Measurements from ENCODE around the gene CACNA1A. TPM values are rescaled to one million over a fixed set of nuclear protein-coding genes. Genes with fewer than 3 reads are reported as not detected.

Gene CACNA1A
- total and polyA plus RNA-seq, 2 donors, result 0.24 to 1.0 TPM

- H3K4me1 ChIP-seq (ENCODE audit: control insufficient read depth in 2 of 2, insufficient read depth in 2 of 2, low read length in 2 of 2), result no peaks in the 10 kb centered on the region
- WGBS, result 89% methylated on average over 3 of the region's 3 CpGs
- H3K9me3 ChIP-seq (ENCODE audit: control insufficient read depth in 2 of 2, insufficient read depth in 1 of 2, low read length in 1 of 2), result peaks cover 3 to 11% of the 10 kb centered on the region in 2 donors
- DNase-seq (ENCODE audit: low read depth in 6 of 9, low spot score in 9 of 9), result no peak
- no peaks in the 10 kb centered on the region for H3K27me3 ChIP-seq (ENCODE audit: control insufficient read depth in 2 of 2, insufficient read depth in 1 of 2, low read length in 1 of 2)
- H3K27ac ChIP-seq (ENCODE audit: low read depth in 1 of 2, low read length in 1 of 2), result no peak overlapping the region
- no peaks in the 10 kb centered on the region for H3K36me3 ChIP-seq (ENCODE audit: control insufficient read depth in 2 of 2, insufficient read depth in 2 of 2, low read length in 1 of 2)
- H3K4me3 ChIP-seq (ENCODE audit: low read length in 2 of 2), result no peak overlapping the region
Measured at GRCh38 chr19:13353625-13354024, 152.7 kb downstream of the CACNA1A start.

DNA sequence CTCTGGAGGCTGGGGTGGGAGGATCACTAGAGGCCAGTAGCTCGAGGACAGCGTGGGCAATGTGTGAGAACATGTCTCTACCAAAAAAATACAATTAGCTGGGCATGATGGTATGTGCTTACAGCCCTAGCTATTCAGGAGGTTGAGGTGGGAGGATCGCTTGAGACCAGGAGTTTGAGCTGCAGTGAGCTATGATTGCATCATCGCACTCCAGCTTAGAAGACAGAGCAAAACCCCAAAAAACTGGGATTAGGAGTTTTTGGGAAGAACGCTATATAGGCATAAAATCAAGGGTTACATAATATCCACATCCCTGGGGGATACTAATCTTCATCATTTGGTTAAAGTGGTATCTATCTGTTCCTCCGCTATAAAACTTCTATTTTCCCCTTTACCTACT, 155.5 kb downstream of the CACNA1A start:
- no peaks in the 10 kb centered on the region for H3K27me3 ChIP-seq (ENCODE audit: control insufficient read depth in 2 of 2, insufficient read depth in 1 of 2, low read length in 1 of 2)
- no peaks in the 10 kb centered on the region for H3K4me1 ChIP-seq (ENCODE audit: control insufficient read depth in 2 of 2, insufficient read depth in 2 of 2, low read length in 2 of 2)
- H3K4me3 ChIP-seq (ENCODE audit: low read length in 2 of 2), result no peak overlapping the region
- WGBS, result 95% methylated on average over 6 of the region's 6 CpGs
- peaks cover 3 to 11% of the 10 kb centered on the region in 2 donors for H3K9me3 ChIP-seq (ENCODE audit: control insufficient read depth in 2 of 2, insufficient read depth in 1 of 2, low read length in 1 of 2)
- H3K36me3 ChIP-seq (ENCODE audit: control insufficient read depth in 2 of 2, insufficient read depth in 2 of 2, low read length in 1 of 2), result no peaks in the 10 kb centered on the region
- H3K27ac ChIP-seq (ENCODE audit: low read depth in 1 of 2, low read length in 1 of 2), result no peak overlapping the region
- DNase-seq (ENCODE audit: low read depth in 6 of 9, low spot score in 9 of 9), result no peak

- no peak overlapping the region for H3K27ac ChIP-seq (ENCODE audit: low read depth in 1 of 2, low read length in 1 of 2)
- H3K4me1 ChIP-seq (ENCODE audit: control insufficient read depth in 2 of 2, insufficient read depth in 2 of 2, low read length in 2 of 2), result no peaks in the 10 kb centered on the region
- no peaks in the 10 kb centered on the region for H3K27me3 ChIP-seq (ENCODE audit: control insufficient read depth in 2 of 2, insufficient read depth in 1 of 2, low read length in 1 of 2)
- DNase-seq (ENCODE audit: low read depth in 6 of 9, low spot score in 9 of 9), result no peak
- H3K4me3 ChIP-seq (ENCODE audit: low read length in 2 of 2), result no peak overlapping the region
- H3K9me3 ChIP-seq (ENCODE audit: control insufficient read depth in 2 of 2, insufficient read depth in 1 of 2, low read length in 1 of 2), result peaks cover 3 to 11% of the 10 kb centered on the region in 2 donors
- 95% methylated on average over 4 of the region's 4 CpGs for WGBS
- H3K36me3 ChIP-seq (ENCODE audit: control insufficient read depth in 2 of 2, insufficient read depth in 2 of 2, low read length in 1 of 2), result no peaks in the 10 kb centered on the region
Measured at GRCh38 chr19:13350072-13350471, 156.2 kb downstream of the CACNA1A start.

GRCh38 chr19:13347367-13347766, 158.9 kb downstream of the CACNA1A start:
- no peak for DNase-seq (ENCODE audit: low read depth in 6 of 9, low spot score in 9 of 9)
- no peak overlapping the region for H3K27ac ChIP-seq (ENCODE audit: low read depth in 1 of 2, low read length in 1 of 2)
- H3K27me3 ChIP-seq (ENCODE audit: control insufficient read depth in 2 of 2, insufficient read depth in 1 of 2, low read length in 1 of 2), result no peaks in the 10 kb centered on the region
- 96% methylated on average over 12 of the region's 12 CpGs for WGBS
- no peak overlapping the region for H3K4me3 ChIP-seq (ENCODE audit: low read length in 2 of 2)
- H3K36me3 ChIP-seq (ENCODE audit: control insufficient read depth in 2 of 2, insufficient read depth in 2 of 2, low read length in 1 of 2), result no peaks in the 10 kb centered on the region
- H3K4me1 ChIP-seq (ENCODE audit: control insufficient read depth in 2 of 2, insufficient read depth in 2 of 2, low read length in 2 of 2), result no peaks in the 10 kb centered on the region
- H3K9me3 ChIP-seq (ENCODE audit: control insufficient read depth in 2 of 2, insufficient read depth in 1 of 2, low read length in 1 of 2), result peaks cover 3 to 11% of the 10 kb centered on the region in 2 donors

DNA sequence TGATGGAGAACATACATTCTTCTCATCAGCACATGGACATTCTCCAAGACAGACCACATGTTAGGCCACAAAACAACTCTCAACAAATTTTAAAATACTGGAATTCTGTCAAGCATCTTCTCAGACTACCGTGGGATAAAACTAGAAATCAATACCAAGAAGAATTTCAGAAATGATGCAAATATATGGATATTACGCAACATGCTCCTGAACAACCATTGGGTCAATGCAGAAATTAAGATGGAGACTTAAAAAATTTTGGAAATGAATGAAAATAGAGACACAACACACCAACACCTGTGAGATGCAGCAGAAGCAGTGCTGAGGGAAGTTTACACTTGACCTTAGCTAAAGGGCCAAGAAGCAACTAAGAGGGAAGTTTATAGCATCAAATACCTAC, 162.8 kb downstream of the CACNA1A start:
- 90% methylated on average over 2 of the region's 2 CpGs for WGBS

GRCh38 chr19:13342672-13343071, 163.6 kb downstream of the CACNA1A start:
- H3K27ac ChIP-seq (ENCODE audit: low read depth in 1 of 2, low read length in 1 of 2), result no peak overlapping the region
- H3K4me1 ChIP-seq (ENCODE audit: control insufficient read depth in 2 of 2, insufficient read depth in 2 of 2, low read length in 2 of 2), result no peaks in the 10 kb centered on the region
- no peaks in the 10 kb centered on the region for H3K9me3 ChIP-seq (ENCODE audit: control insufficient read depth in 2 of 2, insufficient read depth in 1 of 2, low read length in 1 of 2)
- no peaks in the 10 kb centered on the region for H3K36me3 ChIP-seq (ENCODE audit: control insufficient read depth in 2 of 2, insufficient read depth in 2 of 2, low read length in 1 of 2)
- no peak for DNase-seq (ENCODE audit: low read depth in 6 of 9, low spot score in 9 of 9)
- no peaks in the 10 kb centered on the region for H3K27me3 ChIP-seq (ENCODE audit: control insufficient read depth in 2 of 2, insufficient read depth in 1 of 2, low read length in 1 of 2)
- no peak overlapping the region for H3K4me3 ChIP-seq (ENCODE audit: low read length in 2 of 2)
- WGBS, result 67% methylated on average over 2 of the region's 2 CpGs

More for the DNA sequence above, 162.8 kb downstream of the CACNA1A start:
- no peaks in the 10 kb centered on the region for H3K27me3 ChIP-seq (ENCODE audit: control insufficient read depth in 2 of 2, insufficient read depth in 1 of 2, low read length in 1 of 2)
- H3K36me3 ChIP-seq (ENCODE audit: control insufficient read depth in 2 of 2, insufficient read depth in 2 of 2, low read length in 1 of 2), result no peaks in the 10 kb centered on the region
- no peaks in the 10 kb centered on the region for H3K9me3 ChIP-seq (ENCODE audit: control insufficient read depth in 2 of 2, insufficient read depth in 1 of 2, low read length in 1 of 2)
- no peaks in the 10 kb centered on the region for H3K4me1 ChIP-seq (ENCODE audit: control insufficient read depth in 2 of 2, insufficient read depth in 2 of 2, low read length in 2 of 2)
- H3K27ac ChIP-seq (ENCODE audit: low read depth in 1 of 2, low read length in 1 of 2), result no peak overlapping the region
- DNase-seq (ENCODE audit: low read depth in 6 of 9, low spot score in 9 of 9), result no peak
- no peak overlapping the region for H3K4me3 ChIP-seq (ENCODE audit: low read length in 2 of 2)

- H3K36me3 ChIP-seq (ENCODE audit: control insufficient read depth in 2 of 2, insufficient read depth in 2 of 2, low read length in 1 of 2), result no peaks in the 10 kb centered on the region
- no peak overlapping the region for H3K4me3 ChIP-seq (ENCODE audit: low read length in 2 of 2)
- no peaks in the 10 kb centered on the region for H3K27me3 ChIP-seq (ENCODE audit: control insufficient read depth in 2 of 2, insufficient read depth in 1 of 2, low read length in 1 of 2)
- H3K4me1 ChIP-seq (ENCODE audit: control insufficient read depth in 2 of 2, insufficient read depth in 2 of 2, low read length in 2 of 2), result no peaks in the 10 kb centered on the region
- WGBS, result 80% methylated on average over 13 of the region's 13 CpGs
- no peak overlapping the region for H3K27ac ChIP-seq (ENCODE audit: low read depth in 1 of 2, low read length in 1 of 2)
- DNase-seq (ENCODE audit: low read depth in 6 of 9, low spot score in 9 of 9), result no peak
- H3K9me3 ChIP-seq (ENCODE audit: control insufficient read depth in 2 of 2, insufficient read depth in 1 of 2, low read length in 1 of 2), result peaks cover 0 to 7% of the 10 kb centered on the region in 2 donors
Measured at GRCh38 chr19:13339869-13340268, 166.4 kb downstream of the CACNA1A start.

- Histone ChIP-seq H3K4me1 (ENCODE audit: control insufficient read depth in 2 of 2, insufficient read depth in 2 of 2, low read length in 2 of 2) (no peaks in the 10 kb centered on the region), H3K4me3 (ENCODE audit: low read length in 2 of 2) (no peak overlapping the region), H3K36me3 (ENCODE audit: control insufficient read depth in 2 of 2, insufficient read depth in 2 of 2, low read length in 1 of 2) (no peaks in the 10 kb centered on the region), H3K27ac (ENCODE audit: low read depth in 1 of 2, low read length in 1 of 2) (no peak overlapping the region), H3K27me3 (ENCODE audit: control insufficient read depth in 2 of 2, insufficient read depth in 1 of 2, low read length in 1 of 2) (no peaks in the 10 kb centered on the region), H3K9me3 (ENCODE audit: control insufficient read depth in 2 of 2, insufficient read depth in 1 of 2, low read length in 1 of 2) (peaks cover 0 to 7% of the 10 kb centered on the region in 2 donors)
- DNase-seq (ENCODE audit: low read depth in 6 of 9, low spot score in 9 of 9), result no peak
- WGBS, result 59% methylated on average over 3 of the region's 3 CpGs
Measured at GRCh38 chr19:13337181-13337580, 169.1 kb downstream of the CACNA1A start.

- Histone ChIP-seq H3K4me1 (ENCODE audit: control insufficient read depth in 2 of 2, insufficient read depth in 2 of 2, low read length in 2 of 2) (no peaks in the 10 kb centered on the region), H3K27ac (ENCODE audit: low read depth in 1 of 2, low read length in 1 of 2) (no peak overlapping the region), H3K9me3 (ENCODE audit: control insufficient read depth in 2 of 2, insufficient read depth in 1 of 2, low read length in 1 of 2) (peaks cover 0 to 7% of the 10 kb centered on the region in 2 donors), H3K4me3 (ENCODE audit: low read length in 2 of 2) (no peak overlapping the region), H3K27me3 (ENCODE audit: control insufficient read depth in 2 of 2, insufficient read depth in 1 of 2, low read length in 1 of 2) (no peaks in the 10 kb centered on the region), H3K36me3 (ENCODE audit: control insufficient read depth in 2 of 2, insufficient read depth in 2 of 2, low read length in 1 of 2) (no peaks in the 10 kb centered on the region)
- 85% methylated on average over 7 of the region's 7 CpGs for WGBS
- no peak for DNase-seq (ENCODE audit: low read depth in 6 of 9, low spot score in 9 of 9)
Measured at GRCh38 chr19:13334801-13335481, 171.3 kb downstream of the CACNA1A start.

All from thymus (tissue), 11 donors.